ENCODE measurements around the gene MRPL20.

The MRPL20 gene

DNA sequence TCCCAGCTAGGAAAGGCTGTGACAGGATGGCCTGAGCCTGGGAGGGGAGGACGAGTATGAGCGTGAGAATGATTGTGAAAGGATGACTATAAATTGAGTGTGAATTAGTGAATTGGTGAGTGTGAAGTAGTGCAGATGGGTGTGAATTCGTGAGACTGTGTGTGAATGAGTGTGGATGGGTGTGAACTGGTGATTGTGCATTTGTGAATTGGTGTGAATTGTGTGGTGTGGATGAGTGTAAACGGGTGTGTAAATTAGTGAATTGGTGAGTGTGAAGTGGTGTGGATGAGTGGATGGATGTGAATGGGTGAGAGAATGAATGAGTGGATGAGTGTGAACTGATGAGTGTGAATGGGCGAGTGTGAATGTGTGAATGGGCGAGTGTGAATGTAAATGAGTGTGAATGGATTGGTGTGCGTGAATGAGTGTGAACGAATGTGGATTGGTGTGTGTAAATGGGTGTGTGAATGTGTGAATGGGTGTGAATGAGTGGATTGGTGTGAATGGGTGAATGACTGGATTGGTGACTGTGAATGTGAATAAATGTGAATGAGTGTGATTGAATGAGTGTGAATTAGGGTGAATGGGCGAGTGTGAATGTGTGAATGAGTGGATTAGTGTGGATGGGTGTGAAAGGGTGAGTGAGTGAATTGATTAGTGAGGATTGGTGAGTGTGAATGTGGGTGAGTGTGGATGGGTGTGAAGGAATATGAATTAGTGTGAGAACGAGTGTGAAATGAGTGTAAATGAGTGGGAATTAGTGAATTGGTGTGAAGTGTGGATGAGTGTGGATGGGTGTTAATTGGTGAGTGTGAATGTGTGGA lies 41.0 kb downstream of the MRPL20 start:
- H3K9me3 ChIP-seq, result no peaks in the 10 kb centered on the region
- peaks cover 49% of the 10 kb centered on the region for H3K27me3 ChIP-seq
- no peak overlapping the region for H3K4me3 ChIP-seq (ENCODE audit: low read depth in 1 of 2, low read length in 1 of 2)
- no peaks in the 10 kb centered on the region for H3K36me3 ChIP-seq
- H3K27ac ChIP-seq, result no peak overlapping the region
- TF ChIP-seq, protein P1, sequence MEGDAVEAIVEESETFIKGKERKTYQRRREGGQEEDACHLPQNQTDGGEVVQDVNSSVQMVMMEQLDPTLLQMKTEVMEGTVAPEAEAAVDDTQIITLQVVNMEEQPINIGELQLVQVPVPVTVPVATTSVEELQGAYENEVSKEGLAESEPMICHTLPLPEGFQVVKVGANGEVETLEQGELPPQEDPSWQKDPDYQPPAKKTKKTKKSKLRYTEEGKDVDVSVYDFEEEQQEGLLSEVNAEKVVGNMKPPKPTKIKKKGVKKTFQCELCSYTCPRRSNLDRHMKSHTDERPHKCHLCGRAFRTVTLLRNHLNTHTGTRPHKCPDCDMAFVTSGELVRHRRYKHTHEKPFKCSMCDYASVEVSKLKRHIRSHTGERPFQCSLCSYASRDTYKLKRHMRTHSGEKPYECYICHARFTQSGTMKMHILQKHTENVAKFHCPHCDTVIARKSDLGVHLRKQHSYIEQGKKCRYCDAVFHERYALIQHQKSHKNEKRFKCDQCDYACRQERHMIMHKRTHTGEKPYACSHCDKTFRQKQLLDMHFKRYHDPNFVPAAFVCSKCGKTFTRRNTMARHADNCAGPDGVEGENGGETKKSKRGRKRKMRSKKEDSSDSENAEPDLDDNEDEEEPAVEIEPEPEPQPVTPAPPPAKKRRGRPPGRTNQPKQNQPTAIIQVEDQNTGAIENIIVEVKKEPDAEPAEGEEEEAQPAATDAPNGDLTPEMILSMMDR (IDR thresholded peaks at IDR 0.05), result no peak
- H3K4me1 ChIP-seq (ENCODE audit: control insufficient read depth in 1 of 2, insufficient read depth in 1 of 2, low read depth in 1 of 2, low read length in 1 of 2), result no peaks in the 10 kb centered on the region

DNA sequence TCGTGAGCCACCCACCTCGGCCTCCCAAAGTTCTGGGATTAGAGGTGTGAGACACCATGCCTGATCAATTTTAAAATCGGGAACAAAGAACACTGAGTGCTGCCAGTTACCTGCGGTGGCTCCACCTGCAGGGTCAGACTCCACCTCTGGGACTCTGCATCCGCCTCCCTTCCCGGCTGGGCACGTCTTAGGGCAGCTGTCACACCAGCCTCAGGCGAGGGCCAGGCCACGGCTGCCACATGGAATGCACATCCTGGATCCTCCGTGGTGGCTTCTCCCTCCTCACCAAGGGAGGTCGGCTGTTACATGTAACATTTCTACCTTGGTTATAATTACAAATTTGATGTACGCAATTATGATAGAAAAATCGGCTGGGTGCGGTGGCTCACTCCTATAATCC lies 42.8 kb downstream of the MRPL20 start:
- H3K27ac ChIP-seq, result no peak overlapping the region
- H3K27me3 ChIP-seq, result peaks cover 61% of the 10 kb centered on the region
- no peaks in the 10 kb centered on the region for H3K36me3 ChIP-seq
- no peak overlapping the region for H3K4me3 ChIP-seq (ENCODE audit: low read depth in 1 of 2, low read length in 1 of 2)
- H3K4me1 ChIP-seq (ENCODE audit: control insufficient read depth in 1 of 2, insufficient read depth in 1 of 2, low read depth in 1 of 2, low read length in 1 of 2), result no peaks in the 10 kb centered on the region
- H3K9me3 ChIP-seq, result no peaks in the 10 kb centered on the region
- TF ChIP-seq, protein P1 (IDR thresholded peaks at IDR 0.05), result no peak

- TF ChIP-seq, protein P1 (IDR thresholded peaks at IDR 0.05), result no peak
- peaks cover 72% of the 10 kb centered on the region for H3K27me3 ChIP-seq
- H3K27ac ChIP-seq, result no peak overlapping the region
- no peaks in the 10 kb centered on the region for H3K4me1 ChIP-seq (ENCODE audit: control insufficient read depth in 1 of 2, insufficient read depth in 1 of 2, low read depth in 1 of 2, low read length in 1 of 2)
- H3K36me3 ChIP-seq, result no peaks in the 10 kb centered on the region
- no peak overlapping the region for H3K4me3 ChIP-seq (ENCODE audit: low read depth in 1 of 2, low read length in 1 of 2)
- no peaks in the 10 kb centered on the region for H3K9me3 ChIP-seq
Measured at GRCh38 chr1:1361982-1362423, 45.1 kb downstream of the MRPL20 start.

GRCh38 chr1:1361233-1361981 lies 45.7 kb downstream of the MRPL20 start:
- Histone ChIP-seq H3K36me3 (no peaks in the 10 kb centered on the region), H3K27ac (no peak overlapping the region), H3K4me3 (ENCODE audit: low read depth in 1 of 2, low read length in 1 of 2) (no peak overlapping the region), H3K4me1 (ENCODE audit: control insufficient read depth in 1 of 2, insufficient read depth in 1 of 2, low read depth in 1 of 2, low read length in 1 of 2) (no peaks in the 10 kb centered on the region), H3K9me3 (no peaks in the 10 kb centered on the region), H3K27me3 (peaks cover 78% of the 10 kb centered on the region)
- TF ChIP-seq, protein P1 (IDR thresholded peaks at IDR 0.05), result no peak

DNA sequence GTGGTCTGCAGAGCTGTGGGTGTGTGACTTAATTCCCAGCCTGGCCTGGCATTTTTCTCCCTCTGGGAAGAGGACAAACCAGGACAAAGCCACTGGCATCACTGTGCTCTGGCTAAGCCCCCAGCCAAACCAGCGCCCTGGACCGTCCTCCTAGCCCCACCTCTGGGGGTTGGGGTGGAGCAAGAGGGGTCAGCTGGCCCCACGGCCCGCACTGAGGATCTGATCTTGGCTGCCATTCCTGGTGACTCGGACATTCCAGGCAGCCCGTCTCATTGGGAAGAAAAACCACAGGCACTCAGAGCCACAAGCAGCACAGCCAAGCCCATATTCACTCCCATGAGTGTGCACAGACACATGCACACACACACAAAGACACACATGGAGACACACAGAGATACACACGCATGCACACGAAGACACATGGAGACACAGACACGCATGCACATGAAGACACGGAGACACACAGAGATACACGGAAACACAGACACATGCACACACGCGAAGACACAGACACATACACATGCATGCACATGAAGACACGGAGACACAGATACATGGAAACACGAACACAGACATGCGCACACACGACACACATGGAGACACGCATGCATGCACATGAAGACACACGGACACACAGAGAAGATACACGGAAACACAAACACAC lies 46.5 kb downstream of the MRPL20 start:
- TF ChIP-seq, protein P1 (IDR thresholded peaks at IDR 0.05), result no peak
- Histone ChIP-seq H3K27ac (no peak overlapping the region), H3K4me3 (ENCODE audit: low read depth in 1 of 2, low read length in 1 of 2) (no peak overlapping the region), H3K9me3 (no peaks in the 10 kb centered on the region), H3K4me1 (ENCODE audit: control insufficient read depth in 1 of 2, insufficient read depth in 1 of 2, low read depth in 1 of 2, low read length in 1 of 2) (no peaks in the 10 kb centered on the region), H3K36me3 (no peaks in the 10 kb centered on the region), H3K27me3 (peaks cover 86% of the 10 kb centered on the region)
